Measurements from ENCODE around the gene CEP295NL. TPM values are rescaled to one million over a fixed set of nuclear protein-coding genes. Genes with fewer than 3 reads are reported as not detected.

Gene CEP295NL
- total RNA-seq, result 0.67 to 2.3 TPM (median 1.3 TPM) in 3 replicates
- long read RNA-seq, result 0 reads

- H3K27me3 Mint-ChIP-seq (ENCODE audit: low read depth), result no peaks in the 10 kb centered on the region
- H3K27ac Mint-ChIP-seq (ENCODE audit: unreplicated experiment), result peak within 1 kb of the TSS; percentile 59
- peaks cover 32% of the 10 kb centered on the region for H3K4me1 Mint-ChIP-seq (ENCODE audit: low read depth)
- H3K9me3 Mint-ChIP-seq (ENCODE audit: low read depth), result no peaks in the 10 kb centered on the region
- H3K36me3 Mint-ChIP-seq (ENCODE audit: low read depth), result peaks cover 3% of the 10 kb centered on the region
- TF ChIP-seq CTCF (IDR thresholded peaks at IDR 0.05), result no peak
- DNase-seq (ENCODE audit: low spot score), result no peak
- no peak within 1 kb of the TSS for H3K4me3 Mint-ChIP-seq (ENCODE audit: unreplicated experiment)
These were observed at the start of gene CEP295NL for GRCh38 chr17:78903101-78903779. CEP295NL (minus strand) TSS chr17:78903201; CDS start chr17:78901828, 1,373 bp downstream.

- H3K9me3 Mint-ChIP-seq (ENCODE audit: low read depth), result peaks cover 10% of the 10 kb centered on the region
- H3K4me1 Mint-ChIP-seq (ENCODE audit: low read depth), result peaks cover 21% of the 10 kb centered on the region
- peaks cover 3% of the 10 kb centered on the region for H3K36me3 Mint-ChIP-seq (ENCODE audit: low read depth)
- no peak for DNase-seq (ENCODE audit: low spot score)
- no peak overlapping the region for H3K4me3 Mint-ChIP-seq (ENCODE audit: unreplicated experiment)
- no peak for TF ChIP-seq CTCF (IDR thresholded peaks at IDR 0.05)
- H3K27ac Mint-ChIP-seq (ENCODE audit: unreplicated experiment), result no peak overlapping the region
- no peaks in the 10 kb centered on the region for H3K27me3 Mint-ChIP-seq (ENCODE audit: low read depth)
These were observed 49.7 kb upstream of the CEP295NL start for GRCh38 chr17:78952706-78953105.

- peaks cover 26% of the 10 kb centered on the region for H3K4me1 Mint-ChIP-seq (ENCODE audit: low read depth)
- no peak for DNase-seq (ENCODE audit: low spot score)
- peak overlapping the region; percentile 83 for H3K27ac Mint-ChIP-seq (ENCODE audit: unreplicated experiment)
- H3K27me3 Mint-ChIP-seq (ENCODE audit: low read depth), result no peaks in the 10 kb centered on the region
- TF ChIP-seq CTCF (IDR thresholded peaks at IDR 0.05), result no peak
- peaks cover 10% of the 10 kb centered on the region for H3K9me3 Mint-ChIP-seq (ENCODE audit: low read depth)
- peaks cover 3% of the 10 kb centered on the region for H3K36me3 Mint-ChIP-seq (ENCODE audit: low read depth)
- peak overlapping the region; percentile 49 for H3K4me3 Mint-ChIP-seq (ENCODE audit: unreplicated experiment)
These were observed 49.1 kb upstream of the CEP295NL start for GRCh38 chr17:78951967-78952551.

GRCh38 chr17:78950870-78951269 lies 47.9 kb upstream of the CEP295NL start:
- Mint-ChIP-seq H3K36me3 (ENCODE audit: low read depth) (peaks cover 3% of the 10 kb centered on the region), H3K4me1 (ENCODE audit: low read depth) (peaks cover 26% of the 10 kb centered on the region), H3K27ac (ENCODE audit: unreplicated experiment) (no peak overlapping the region), H3K4me3 (ENCODE audit: unreplicated experiment) (no peak overlapping the region), H3K9me3 (ENCODE audit: low read depth) (peaks cover 10% of the 10 kb centered on the region), H3K27me3 (ENCODE audit: low read depth) (no peaks in the 10 kb centered on the region)
- TF ChIP-seq CTCF (IDR thresholded peaks at IDR 0.05), result no peak
- no peak for DNase-seq (ENCODE audit: low spot score)

- Mint-ChIP-seq H3K36me3 (ENCODE audit: low read depth) (peaks cover 1% of the 10 kb centered on the region), H3K27ac (ENCODE audit: unreplicated experiment) (no peak overlapping the region), H3K27me3 (ENCODE audit: low read depth) (peaks cover 1% of the 10 kb centered on the region), H3K4me1 (ENCODE audit: low read depth) (peaks cover 24% of the 10 kb centered on the region), H3K9me3 (ENCODE audit: low read depth) (peaks cover 10% of the 10 kb centered on the region), H3K4me3 (ENCODE audit: unreplicated experiment) (no peak overlapping the region)
- TF ChIP-seq CTCF (IDR thresholded peaks at IDR 0.05), result no peak
- DNase-seq (ENCODE audit: low spot score), result no peak
These were observed 44.5 kb upstream of the CEP295NL start for GRCh38 chr17:78947235-78948149.
